VCaP (cell line): ENCODE results near the gene SYNGR2.

Experiments
- H3K27ac ChIP-seq: fragments of 450-650 bp; 2 replicates; pipeline ENCODE4 v1.5.1; 2017
- TF ChIP-seq, protein P1 (sequence below): fragments of 450-650 bp; conservative IDR thresholded peaks from 2 replicates; pipeline ENCODE4 v1.5.1; 2017; ENCODE audit warnings: mild to moderate bottlenecking, moderate library complexity

The SYNGR2 gene, protein sequence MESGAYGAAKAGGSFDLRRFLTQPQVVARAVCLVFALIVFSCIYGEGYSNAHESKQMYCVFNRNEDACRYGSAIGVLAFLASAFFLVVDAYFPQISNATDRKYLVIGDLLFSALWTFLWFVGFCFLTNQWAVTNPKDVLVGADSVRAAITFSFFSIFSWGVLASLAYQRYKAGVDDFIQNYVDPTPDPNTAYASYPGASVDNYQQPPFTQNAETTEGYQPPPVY

DNA sequence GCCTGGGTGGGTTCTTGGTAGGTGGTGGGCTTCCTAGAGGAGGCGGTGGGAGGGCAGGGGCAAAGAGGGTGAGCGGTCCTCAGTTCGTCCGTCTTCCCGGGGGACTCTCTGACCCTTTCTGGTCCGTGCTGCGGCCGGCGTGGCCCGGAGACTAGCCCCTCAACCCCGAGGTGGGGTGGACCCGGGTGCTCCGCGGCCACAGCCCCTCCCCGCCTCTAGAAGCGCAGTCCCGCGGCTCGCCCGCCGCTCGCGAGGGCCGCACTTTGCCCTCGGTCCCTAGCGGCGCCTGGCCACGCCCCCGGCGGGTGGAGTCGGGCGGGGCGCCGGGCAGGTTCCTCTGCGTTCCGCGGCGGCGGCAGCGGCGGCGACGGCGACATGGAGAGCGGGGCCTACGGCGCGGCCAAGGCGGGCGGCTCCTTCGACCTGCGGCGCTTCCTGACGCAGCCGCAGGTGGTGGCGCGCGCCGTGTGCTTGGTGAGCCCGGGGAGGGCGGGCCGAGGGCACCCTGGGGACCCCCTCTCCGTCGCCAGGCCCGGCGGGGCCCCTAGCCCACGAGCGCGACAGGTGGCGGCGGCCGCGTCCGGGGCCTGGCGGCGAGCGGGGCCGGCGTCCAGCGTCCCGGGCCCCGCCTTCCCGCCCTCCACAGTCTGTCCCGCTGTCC is at the start of gene SYNGR2:
Gene SYNGR2 (plus strand): TSS at position 340 of the 661 bp plus-strand sequence. CDS start 36 bp downstream, at position 376.
- peak within 1 kb of the TSS; percentile 96 for H3K27ac ChIP-seq
- TF ChIP-seq, protein P1, sequence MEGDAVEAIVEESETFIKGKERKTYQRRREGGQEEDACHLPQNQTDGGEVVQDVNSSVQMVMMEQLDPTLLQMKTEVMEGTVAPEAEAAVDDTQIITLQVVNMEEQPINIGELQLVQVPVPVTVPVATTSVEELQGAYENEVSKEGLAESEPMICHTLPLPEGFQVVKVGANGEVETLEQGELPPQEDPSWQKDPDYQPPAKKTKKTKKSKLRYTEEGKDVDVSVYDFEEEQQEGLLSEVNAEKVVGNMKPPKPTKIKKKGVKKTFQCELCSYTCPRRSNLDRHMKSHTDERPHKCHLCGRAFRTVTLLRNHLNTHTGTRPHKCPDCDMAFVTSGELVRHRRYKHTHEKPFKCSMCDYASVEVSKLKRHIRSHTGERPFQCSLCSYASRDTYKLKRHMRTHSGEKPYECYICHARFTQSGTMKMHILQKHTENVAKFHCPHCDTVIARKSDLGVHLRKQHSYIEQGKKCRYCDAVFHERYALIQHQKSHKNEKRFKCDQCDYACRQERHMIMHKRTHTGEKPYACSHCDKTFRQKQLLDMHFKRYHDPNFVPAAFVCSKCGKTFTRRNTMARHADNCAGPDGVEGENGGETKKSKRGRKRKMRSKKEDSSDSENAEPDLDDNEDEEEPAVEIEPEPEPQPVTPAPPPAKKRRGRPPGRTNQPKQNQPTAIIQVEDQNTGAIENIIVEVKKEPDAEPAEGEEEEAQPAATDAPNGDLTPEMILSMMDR, result no peak; the same call in 1 of the 2 replicates

DNA sequence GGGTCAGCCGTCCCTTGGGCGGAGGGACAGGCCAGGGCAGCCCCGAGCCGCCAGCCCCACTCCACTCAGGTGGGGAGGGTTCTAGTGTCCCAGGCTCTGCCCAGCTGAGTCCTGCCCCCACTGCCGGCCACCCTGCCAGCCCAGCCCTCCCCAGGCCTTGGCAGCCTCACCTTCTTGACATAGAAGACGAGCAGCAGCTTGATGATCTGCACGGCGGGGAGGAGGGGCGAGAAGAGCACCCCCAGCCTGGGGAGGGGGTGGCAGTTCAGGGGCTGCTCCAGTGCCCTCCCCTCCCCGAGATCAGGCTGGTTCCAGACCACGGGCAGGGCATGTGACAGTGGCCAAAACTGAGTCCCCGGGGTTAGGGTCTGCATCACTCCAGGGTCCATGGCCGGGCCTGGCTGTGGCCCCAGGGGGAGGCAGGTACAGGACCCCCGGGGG is 49.6 kb upstream of the SYNGR2 start:
- 0 out of 2 replicates have a peak overlapping the region, but pooled peaks have one; percentile 87 for H3K27ac ChIP-seq
- TF ChIP-seq, protein P1, result no peak

DNA sequence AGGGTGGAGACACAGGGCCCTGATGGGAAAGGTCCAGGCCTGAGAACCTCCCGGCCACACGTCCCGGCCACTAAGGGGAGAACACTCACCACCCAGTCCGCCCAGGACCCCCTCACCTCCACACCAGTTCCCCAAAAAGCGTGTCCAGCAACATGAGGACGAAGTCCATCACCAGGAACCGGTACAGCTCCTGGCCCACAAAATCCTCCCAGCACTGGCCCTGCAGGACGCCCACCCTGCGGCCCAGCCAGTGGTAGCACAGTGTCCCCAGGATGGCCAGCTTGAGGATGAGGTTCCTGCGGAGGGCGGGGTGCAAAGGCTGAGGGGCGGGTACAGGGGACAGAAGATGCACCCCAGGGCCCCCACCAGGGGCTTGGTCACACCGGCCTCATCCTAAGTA is 47.8 kb upstream of the SYNGR2 start:
- H3K27ac ChIP-seq, result no peak overlapping the region
- TF ChIP-seq, protein P1, result no peak

DNA sequence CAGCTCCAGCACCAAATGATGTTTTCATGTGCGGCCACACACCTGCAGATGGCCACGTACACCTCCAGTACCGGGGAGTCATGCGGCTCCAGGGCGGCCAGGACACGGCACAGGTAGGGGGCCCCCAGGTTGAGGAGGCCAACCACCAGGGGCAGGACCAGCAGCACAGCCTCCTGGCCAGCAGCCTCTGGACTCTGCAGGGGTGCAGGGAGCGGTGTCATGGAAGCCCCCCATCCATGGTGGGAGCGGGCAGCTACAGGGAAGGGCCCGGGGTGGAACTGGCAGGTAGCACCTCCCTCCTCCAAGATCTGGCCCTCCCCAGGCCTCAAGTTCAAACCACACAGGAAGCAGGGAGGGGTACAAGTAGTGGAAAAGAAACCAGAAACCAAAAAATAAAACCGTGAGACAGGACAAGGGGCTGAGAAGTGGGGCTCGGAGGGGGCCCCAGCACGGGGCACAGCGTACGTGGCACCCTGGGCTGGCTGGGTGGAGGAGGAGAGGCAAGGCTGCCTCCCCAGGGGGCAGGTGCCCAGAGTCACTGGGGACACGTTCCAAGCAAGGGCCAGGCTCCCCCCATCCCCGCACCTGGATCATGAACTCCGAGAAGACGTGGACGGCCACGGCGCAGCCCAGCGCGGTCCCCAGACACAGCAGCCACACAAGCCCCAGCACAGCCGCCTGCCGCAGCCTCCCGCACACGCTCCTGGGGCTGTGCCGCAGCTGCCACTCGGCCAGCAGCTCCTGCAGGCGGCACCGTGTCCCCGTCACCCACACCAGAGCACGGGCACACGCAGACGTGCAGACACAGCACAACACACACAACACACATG is 47.2 kb upstream of the SYNGR2 start:
- TF ChIP-seq, protein P1, result no peak
- H3K27ac ChIP-seq, result no peak overlapping the region

DNA sequence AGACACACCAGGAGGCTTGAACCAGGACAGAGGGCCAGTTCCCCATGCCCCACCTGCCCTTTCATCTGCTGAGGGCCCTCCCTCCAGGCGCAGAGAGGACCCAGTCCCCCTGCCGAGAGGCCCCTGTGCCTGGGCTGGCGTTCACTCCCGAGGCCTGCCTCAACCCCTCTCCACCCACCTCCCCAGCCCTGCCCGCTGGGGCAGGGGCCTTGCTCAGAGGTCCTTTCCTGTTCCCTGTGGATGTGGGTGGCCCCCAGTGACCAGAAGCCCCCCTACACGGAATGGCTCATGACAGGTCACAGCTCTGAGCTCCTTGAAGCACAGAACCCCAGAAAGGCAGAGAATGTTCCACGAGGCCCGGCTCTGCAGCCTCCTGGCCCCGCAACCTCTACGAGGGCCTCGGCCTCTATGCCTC is 46.6 kb upstream of the SYNGR2 start:
- H3K27ac ChIP-seq, result no peak overlapping the region
- TF ChIP-seq, protein P1, result no peak

DNA sequence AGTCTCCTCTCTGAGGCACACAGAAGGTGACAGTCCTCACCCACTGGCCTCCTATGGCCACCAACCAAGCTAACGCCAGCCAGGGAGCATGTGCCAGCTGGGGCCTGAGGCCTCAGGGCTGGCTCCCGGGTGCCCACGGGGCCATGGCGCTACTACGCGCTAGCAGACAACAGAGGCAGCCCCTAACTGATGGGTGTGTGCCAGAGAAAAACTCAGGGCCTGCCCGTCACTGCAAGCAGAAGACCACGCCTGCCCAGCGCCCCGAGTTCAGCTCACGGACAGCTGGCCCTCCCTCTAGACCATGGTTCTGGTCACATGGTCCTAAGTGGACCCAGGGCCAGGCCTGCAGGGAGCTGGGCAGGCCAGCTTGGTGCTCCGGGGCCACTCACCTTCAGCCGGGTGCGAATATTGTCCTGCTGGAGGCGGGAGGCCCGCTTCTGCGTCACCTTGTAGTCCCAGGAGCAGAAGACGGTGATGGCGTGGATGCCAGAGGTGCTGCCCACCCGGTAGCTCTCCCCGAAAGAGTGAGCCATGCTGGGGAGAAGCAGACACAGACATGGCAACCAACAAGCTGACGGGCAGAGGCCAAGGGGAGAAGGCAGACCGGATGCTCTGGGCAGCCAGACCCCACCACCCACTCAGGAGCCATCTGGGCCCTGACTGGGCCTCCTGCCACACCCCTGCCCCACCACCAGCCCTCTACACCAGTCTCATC is 46.0 kb upstream of the SYNGR2 start:
- TF ChIP-seq, protein P1, result no peak
- H3K27ac ChIP-seq, result no peak overlapping the region
